ENCODE data around the gene GPR179.

GPR179 gene

GRCh38 chr17:38343608-38344419 is at the start of gene GPR179:
TSS of gene GPR179 (minus strand) at chr17:38343956. CDS start at chr17:38343789, 167 bp downstream.
- DNase-seq (ENCODE audit: low spot score) = no peak

- no peak for DNase-seq (ENCODE audit: low spot score)
These were observed 35.7 kb upstream of the GPR179 start for GRCh38 chr17:38379448-38379847.

- DNase-seq (ENCODE audit: low spot score) = no peak
These were observed 25.5 kb upstream of the GPR179 start for GRCh38 chr17:38369124-38369886.

GRCh38 chr17:38364741-38365140 is 21.0 kb upstream of the GPR179 start:
- DNase-seq (ENCODE audit: low spot score) = no peak

GRCh38 chr17:38363016-38363415 is 19.3 kb upstream of the GPR179 start:
- no peak for DNase-seq (ENCODE audit: low spot score)

GRCh38 chr17:38361694-38362465 is 18.1 kb upstream of the GPR179 start:
- DNase-seq (ENCODE audit: low spot score) = no peak

GRCh38 chr17:38358586-38359513 is 15.1 kb upstream of the GPR179 start:
- no peak for DNase-seq (ENCODE audit: low spot score)

- no peak for DNase-seq (ENCODE audit: low spot score)
These were observed 13.8 kb upstream of the GPR179 start for GRCh38 chr17:38357486-38358123.

- DNase-seq (ENCODE audit: low spot score) = no peak
These were observed 11.5 kb upstream of the GPR179 start for GRCh38 chr17:38355251-38355650.

- DNase-seq (ENCODE audit: low spot score) = no peak
These were observed 10.7 kb upstream of the GPR179 start for GRCh38 chr17:38354466-38354865.

- DNase-seq (ENCODE audit: low spot score) = no peak
These were observed 9.9 kb upstream of the GPR179 start for GRCh38 chr17:38353668-38354067.

GRCh38 chr17:38353086-38353604 is 9.4 kb upstream of the GPR179 start:
- DNase-seq (ENCODE audit: low spot score) = no peak

- DNase-seq (ENCODE audit: low spot score) = no peak
These were observed 8.7 kb upstream of the GPR179 start for GRCh38 chr17:38352245-38353085.

- DNase-seq (ENCODE audit: low spot score) = peak; percentile 93
These were observed 7.9 kb upstream of the GPR179 start, which contains the start of gene SOCS7 for GRCh38 chr17:38351412-38352222. TSS of gene SOCS7 (plus strand) at chr17:38351844. CDS start at chr17:38352053, 209 bp downstream.

GRCh38 chr17:38350035-38350434 is 6.3 kb upstream of the GPR179 start:
- no peak for DNase-seq (ENCODE audit: low spot score)

GRCh38 chr17:38349097-38349730 is 5.5 kb upstream of the GPR179 start:
- peak; percentile 83 for DNase-seq (ENCODE audit: low spot score)

- DNase-seq (ENCODE audit: low spot score) = no peak
These were observed 2.0 kb upstream of the GPR179 start for GRCh38 chr17:38345743-38346142.

GRCh38 chr17:38344420-38344745 is 627 bp upstream of the GPR179 start:
- no peak for DNase-seq (ENCODE audit: low spot score)

Data from putamen (tissue), 1 donor.